Measurements from ENCODE around the gene RERE. TPM values are rescaled to one million over a fixed set of nuclear protein-coding genes. Genes with fewer than 3 reads are reported as not detected.
A peak's percentile ranks its signal among the peaks of the same experiment; 100 is the strongest.

RERE gene
- total RNA-seq, 1 experiment from 2014 or later, result 161 TPM

DNA sequence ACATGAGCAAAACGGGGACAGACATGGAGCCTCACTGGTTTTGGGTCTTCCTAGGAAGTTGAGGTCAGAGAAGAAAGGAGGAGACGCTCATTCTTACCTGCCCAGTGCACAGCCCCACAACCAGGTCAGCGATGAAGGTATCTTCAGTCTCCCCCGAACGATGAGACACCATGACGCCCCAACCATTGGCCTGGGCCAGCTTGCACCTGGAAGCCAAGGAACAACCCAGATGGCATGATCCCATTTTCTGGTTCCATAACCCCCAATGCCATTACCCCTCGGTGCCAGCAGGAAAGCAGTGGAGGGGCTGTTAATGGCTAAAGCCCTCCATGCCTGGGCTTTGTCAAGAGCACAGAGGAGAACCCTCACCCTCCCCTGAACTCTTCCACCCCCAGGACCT is 45.7 kb upstream of the RERE start:
- CTCF ChIA-PET, result interaction anchor here (0.6 to 8.1 kb wide), 13 partner anchors 9 to 276 kb away, joined by 3 to 69 read pairs (median 7); partner anchors contain the start of gene ENO1
- Mint-ChIP-seq H3K36me3 (peaks cover 95% of the 10 kb centered on the region), H3K9me3 (no peaks in the 10 kb centered on the region), H3K4me1 (peaks cover 42% of the 10 kb centered on the region), H3K27ac (peak overlapping the region; percentile 37), H3K4me3 (no peak overlapping the region), H3K27me3 (ENCODE audit: low read depth) (no peaks in the 10 kb centered on the region; the same call in 1 of the 2 replicates)
- DNase-seq (ENCODE audit: low spot score) (no peak), ATAC-seq (no peak)
- POLR2A ChIA-PET, result interaction anchor here (1.3 kb wide), 1 partner anchor 9 kb away, joined by 4 read pairs; no protein-coding TSS in a partner anchor
- TF ChIP-seq KAT7 (CRISPR knock-in tag; IDR thresholded peaks at IDR 0.05; ENCODE audit: borderline replicate concordance), result no peak
- no peak for TF ChIP-seq ZNF396 (CRISPR knock-in tag; IDR thresholded peaks at IDR 0.05; ENCODE audit: borderline replicate concordance)
- no peak for TF ChIP-seq ZBTB21 (CRISPR knock-in tag; IDR thresholded peaks at IDR 0.05; ENCODE audit: borderline replicate concordance)
- TF ChIP-seq EMX1 (CRISPR knock-in tag; IDR thresholded peaks at IDR 0.05), result no peak
- no peak for TF ChIP-seq GRHL2 (CRISPR knock-in tag; IDR thresholded peaks at IDR 0.05; ENCODE audit: insufficient replicate concordance, severe bottlenecking)
- TF ChIP-seq, protein P1, sequence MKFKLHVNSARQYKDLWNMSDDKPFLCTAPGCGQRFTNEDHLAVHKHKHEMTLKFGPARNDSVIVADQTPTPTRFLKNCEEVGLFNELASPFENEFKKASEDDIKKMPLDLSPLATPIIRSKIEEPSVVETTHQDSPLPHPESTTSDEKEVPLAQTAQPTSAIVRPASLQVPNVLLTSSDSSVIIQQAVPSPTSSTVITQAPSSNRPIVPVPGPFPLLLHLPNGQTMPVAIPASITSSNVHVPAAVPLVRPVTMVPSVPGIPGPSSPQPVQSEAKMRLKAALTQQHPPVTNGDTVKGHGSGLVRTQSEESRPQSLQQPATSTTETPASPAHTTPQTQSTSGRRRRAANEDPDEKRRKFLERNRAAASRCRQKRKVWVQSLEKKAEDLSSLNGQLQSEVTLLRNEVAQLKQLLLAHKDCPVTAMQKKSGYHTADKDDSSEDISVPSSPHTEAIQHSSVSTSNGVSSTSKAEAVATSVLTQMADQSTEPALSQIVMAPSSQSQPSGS (CRISPR knock-in tag; IDR thresholded peaks at IDR 0.05; ENCODE audit: borderline replicate concordance, low read depth), result no peak
- no peak for TF ChIP-seq JUN (CRISPR knock-in tag; IDR thresholded peaks at IDR 0.05)
- TF ChIP-seq TCF7 (CRISPR knock-in tag; IDR thresholded peaks at IDR 0.05; ENCODE audit: low read depth), result no peak

DNA sequence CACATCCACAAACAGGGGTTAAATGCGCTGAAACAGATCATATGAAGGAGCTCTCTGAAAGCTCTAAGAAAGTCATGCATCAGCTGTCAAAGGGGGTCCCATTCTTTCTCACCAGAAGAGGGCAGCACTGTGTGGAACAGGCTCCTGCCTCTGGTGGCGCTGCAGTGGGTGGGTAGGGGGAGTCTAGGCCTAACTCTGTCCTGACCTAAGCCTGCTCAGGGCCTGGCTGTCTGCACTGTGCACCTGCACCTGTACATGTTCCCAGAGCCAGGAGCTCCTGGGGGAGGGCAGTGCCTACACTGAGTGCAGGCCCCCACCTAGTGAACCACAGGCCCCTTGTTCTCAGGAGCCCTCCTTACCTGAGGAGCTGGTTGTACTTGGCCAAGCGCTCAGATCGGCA is 45.1 kb upstream of the RERE start:
- Mint-ChIP-seq H3K27ac (peak overlapping the region; percentile 37), H3K9me3 (no peaks in the 10 kb centered on the region), H3K27me3 (ENCODE audit: low read depth) (no peaks in the 10 kb centered on the region; the same call in 1 of the 2 replicates), H3K36me3 (peaks cover 93% of the 10 kb centered on the region), H3K4me3 (no peak overlapping the region), H3K4me1 (peaks cover 38% of the 10 kb centered on the region)
- peak; percentile 76 for ATAC-seq
- ChIA-PET POLR2A (interaction anchor here (0.9 to 1.3 kb wide), 2 partner anchors 8 to 52 kb away, joined by 3 to 4 read pairs; no protein-coding TSS in a partner anchor), CTCF (interaction anchor here (0.6 to 8.1 kb wide), 21 partner anchors 10 to 275 kb away, joined by 3 to 69 read pairs (median 4); partner anchors contain the start of gene ENO1)
- DNase-seq (ENCODE audit: low spot score), result peak; percentile 76
- TF ChIP-seq, protein P2, sequence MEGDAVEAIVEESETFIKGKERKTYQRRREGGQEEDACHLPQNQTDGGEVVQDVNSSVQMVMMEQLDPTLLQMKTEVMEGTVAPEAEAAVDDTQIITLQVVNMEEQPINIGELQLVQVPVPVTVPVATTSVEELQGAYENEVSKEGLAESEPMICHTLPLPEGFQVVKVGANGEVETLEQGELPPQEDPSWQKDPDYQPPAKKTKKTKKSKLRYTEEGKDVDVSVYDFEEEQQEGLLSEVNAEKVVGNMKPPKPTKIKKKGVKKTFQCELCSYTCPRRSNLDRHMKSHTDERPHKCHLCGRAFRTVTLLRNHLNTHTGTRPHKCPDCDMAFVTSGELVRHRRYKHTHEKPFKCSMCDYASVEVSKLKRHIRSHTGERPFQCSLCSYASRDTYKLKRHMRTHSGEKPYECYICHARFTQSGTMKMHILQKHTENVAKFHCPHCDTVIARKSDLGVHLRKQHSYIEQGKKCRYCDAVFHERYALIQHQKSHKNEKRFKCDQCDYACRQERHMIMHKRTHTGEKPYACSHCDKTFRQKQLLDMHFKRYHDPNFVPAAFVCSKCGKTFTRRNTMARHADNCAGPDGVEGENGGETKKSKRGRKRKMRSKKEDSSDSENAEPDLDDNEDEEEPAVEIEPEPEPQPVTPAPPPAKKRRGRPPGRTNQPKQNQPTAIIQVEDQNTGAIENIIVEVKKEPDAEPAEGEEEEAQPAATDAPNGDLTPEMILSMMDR (IDR thresholded peaks at IDR 0.05), result peak; percentile 52; the same call in 1 of the 2 replicates
- no peak for TF ChIP-seq TEAD4 (CRISPR knock-in tag; IDR thresholded peaks at IDR 0.05)

DNA sequence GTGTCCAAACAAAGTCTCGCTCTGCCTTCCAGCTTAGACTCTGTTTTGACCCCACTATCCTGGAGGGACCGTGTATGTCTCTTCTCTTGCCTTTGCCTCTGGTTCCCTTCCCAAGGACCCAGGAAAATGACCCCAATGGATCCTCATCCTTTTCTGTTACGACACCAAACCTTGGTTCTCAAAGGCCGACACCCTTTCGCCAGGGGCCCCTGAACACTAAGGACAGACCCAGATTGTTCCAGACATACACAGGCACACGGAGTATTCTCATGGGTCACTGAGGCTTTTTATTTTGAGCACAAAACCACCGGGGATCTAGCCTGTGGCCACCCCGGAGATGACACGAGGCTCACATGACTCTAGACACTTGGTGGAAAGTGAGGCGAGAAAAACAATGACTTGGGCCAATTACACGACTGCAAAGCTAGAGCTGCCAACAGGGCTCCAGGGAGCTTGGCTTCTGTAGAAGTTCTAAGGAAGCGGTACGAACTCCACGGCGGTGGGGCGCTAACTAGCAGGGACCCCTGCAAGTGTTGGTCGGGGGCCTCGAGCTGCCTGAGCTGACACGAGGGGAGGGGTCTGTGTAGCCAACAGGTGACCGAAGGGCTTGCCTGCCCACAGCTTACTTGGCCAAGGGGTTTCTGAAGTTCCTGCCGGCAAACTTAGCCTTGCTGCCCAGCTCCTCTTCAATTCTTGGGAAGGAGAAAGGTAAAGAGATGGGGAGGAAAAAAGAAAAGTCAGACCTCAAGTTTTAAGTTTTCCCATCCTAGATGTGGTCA is 43.5 kb upstream of the RERE start:
- DNase-seq (ENCODE audit: low spot score), result no peak
- Mint-ChIP-seq H3K9me3 (no peaks in the 10 kb centered on the region), H3K36me3 (peaks cover 88% of the 10 kb centered on the region), H3K27me3 (ENCODE audit: low read depth) (no peaks in the 10 kb centered on the region; the same call in 1 of the 2 replicates), H3K4me1 (peaks cover 28% of the 10 kb centered on the region), H3K27ac (peak overlapping the region; percentile 87), H3K4me3 (no peak overlapping the region)
- ChIA-PET CTCF (interaction anchor here (0.6 to 8.1 kb wide), 4 partner anchors 11 to 144 kb away, joined by 4 to 77 read pairs (median 37); no protein-coding TSS in a partner anchor), POLR2A (no interaction called here)
- no peak for ATAC-seq
- TF ChIP-seq, protein P3, sequence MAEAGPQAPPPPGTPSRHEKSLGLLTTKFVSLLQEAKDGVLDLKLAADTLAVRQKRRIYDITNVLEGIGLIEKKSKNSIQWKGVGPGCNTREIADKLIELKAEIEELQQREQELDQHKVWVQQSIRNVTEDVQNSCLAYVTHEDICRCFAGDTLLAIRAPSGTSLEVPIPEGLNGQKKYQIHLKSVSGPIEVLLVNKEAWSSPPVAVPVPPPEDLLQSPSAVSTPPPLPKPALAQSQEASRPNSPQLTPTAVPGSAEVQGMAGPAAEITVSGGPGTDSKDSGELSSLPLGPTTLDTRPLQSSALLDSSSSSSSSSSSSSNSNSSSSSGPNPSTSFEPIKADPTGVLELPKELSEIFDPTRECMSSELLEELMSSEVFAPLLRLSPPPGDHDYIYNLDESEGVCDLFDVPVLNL (CRISPR knock-in tag; IDR thresholded peaks at IDR 0.05; ENCODE audit: borderline replicate concordance, low read depth), result no peak
- TF ChIP-seq, protein P4, sequence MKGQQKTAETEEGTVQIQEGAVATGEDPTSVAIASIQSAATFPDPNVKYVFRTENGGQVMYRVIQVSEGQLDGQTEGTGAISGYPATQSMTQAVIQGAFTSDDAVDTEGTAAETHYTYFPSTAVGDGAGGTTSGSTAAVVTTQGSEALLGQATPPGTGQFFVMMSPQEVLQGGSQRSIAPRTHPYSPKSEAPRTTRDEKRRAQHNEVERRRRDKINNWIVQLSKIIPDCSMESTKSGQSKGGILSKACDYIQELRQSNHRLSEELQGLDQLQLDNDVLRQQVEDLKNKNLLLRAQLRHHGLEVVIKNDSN (CRISPR knock-in tag; IDR thresholded peaks at IDR 0.05), result no peak
- TF ChIP-seq, protein P5, sequence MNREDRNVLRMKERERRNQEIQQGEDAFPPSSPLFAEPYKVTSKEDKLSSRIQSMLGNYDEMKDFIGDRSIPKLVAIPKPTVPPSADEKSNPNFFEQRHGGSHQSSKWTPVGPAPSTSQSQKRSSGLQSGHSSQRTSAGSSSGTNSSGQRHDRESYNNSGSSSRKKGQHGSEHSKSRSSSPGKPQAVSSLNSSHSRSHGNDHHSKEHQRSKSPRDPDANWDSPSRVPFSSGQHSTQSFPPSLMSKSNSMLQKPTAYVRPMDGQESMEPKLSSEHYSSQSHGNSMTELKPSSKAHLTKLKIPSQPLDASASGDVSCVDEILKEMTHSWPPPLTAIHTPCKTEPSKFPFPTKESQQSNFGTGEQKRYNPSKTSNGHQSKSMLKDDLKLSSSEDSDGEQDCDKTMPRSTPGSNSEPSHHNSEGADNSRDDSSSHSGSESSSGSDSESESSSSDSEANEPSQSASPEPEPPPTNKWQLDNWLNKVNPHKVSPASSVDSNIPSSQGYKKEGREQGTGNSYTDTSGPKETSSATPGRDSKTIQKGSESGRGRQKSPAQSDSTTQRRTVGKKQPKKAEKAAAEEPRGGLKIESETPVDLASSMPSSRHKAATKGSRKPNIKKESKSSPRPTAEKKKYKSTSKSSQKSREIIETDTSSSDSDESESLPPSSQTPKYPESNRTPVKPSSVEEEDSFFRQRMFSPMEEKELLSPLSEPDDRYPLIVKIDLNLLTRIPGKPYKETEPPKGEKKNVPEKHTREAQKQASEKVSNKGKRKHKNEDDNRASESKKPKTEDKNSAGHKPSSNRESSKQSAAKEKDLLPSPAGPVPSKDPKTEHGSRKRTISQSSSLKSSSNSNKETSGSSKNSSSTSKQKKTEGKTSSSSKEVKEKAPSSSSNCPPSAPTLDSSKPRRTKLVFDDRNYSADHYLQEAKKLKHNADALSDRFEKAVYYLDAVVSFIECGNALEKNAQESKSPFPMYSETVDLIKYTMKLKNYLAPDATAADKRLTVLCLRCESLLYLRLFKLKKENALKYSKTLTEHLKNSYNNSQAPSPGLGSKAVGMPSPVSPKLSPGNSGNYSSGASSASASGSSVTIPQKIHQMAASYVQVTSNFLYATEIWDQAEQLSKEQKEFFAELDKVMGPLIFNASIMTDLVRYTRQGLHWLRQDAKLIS (CRISPR knock-in tag; IDR thresholded peaks at IDR 0.05; ENCODE audit: borderline replicate concordance), result no peak
- TF ChIP-seq ZNF396 (CRISPR knock-in tag; IDR thresholded peaks at IDR 0.05; ENCODE audit: borderline replicate concordance) (no peak), FOXK1 (CRISPR knock-in tag; IDR thresholded peaks at IDR 0.05) (no peak), MYBL2 (CRISPR knock-in tag; IDR thresholded peaks at IDR 0.05) (no peak), EMX1 (CRISPR knock-in tag; IDR thresholded peaks at IDR 0.05) (no peak), SMAD4 (CRISPR knock-in tag; IDR thresholded peaks at IDR 0.05) (no peak)
- TF ChIP-seq, protein P6, sequence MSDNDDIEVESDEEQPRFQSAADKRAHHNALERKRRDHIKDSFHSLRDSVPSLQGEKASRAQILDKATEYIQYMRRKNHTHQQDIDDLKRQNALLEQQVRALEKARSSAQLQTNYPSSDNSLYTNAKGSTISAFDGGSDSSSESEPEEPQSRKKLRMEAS (CRISPR knock-in tag; IDR thresholded peaks at IDR 0.05), result no peak
- TF ChIP-seq, protein P7, sequence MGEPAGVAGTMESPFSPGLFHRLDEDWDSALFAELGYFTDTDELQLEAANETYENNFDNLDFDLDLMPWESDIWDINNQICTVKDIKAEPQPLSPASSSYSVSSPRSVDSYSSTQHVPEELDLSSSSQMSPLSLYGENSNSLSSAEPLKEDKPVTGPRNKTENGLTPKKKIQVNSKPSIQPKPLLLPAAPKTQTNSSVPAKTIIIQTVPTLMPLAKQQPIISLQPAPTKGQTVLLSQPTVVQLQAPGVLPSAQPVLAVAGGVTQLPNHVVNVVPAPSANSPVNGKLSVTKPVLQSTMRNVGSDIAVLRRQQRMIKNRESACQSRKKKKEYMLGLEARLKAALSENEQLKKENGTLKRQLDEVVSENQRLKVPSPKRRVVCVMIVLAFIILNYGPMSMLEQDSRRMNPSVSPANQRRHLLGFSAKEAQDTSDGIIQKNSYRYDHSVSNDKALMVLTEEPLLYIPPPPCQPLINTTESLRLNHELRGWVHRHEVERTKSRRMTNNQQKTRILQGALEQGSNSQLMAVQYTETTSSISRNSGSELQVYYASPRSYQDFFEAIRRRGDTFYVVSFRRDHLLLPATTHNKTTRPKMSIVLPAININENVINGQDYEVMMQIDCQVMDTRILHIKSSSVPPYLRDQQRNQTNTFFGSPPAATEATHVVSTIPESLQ (CRISPR knock-in tag; IDR thresholded peaks at IDR 0.05), result no peak

All from WTC11 (cell line).